HG02938 (cell line): ENCODE results near the gene TUFT1.
"Not testable (repeated sequence)": the region's sequence is repeated elsewhere in the genome, so short reads cannot be mapped to it uniquely, and the experiment has no call there.

Source experiments
- ATAC-seq: cut with Tn5 transposase; IDR thresholded peaks from one replicate; pipeline ENCODE4 v1.9.1; 2021; ENCODE audit warnings: mild to moderate bottlenecking, moderate library complexity; ENCODE audit not compliant: unreplicated experiment

Gene TUFT1

DNA sequence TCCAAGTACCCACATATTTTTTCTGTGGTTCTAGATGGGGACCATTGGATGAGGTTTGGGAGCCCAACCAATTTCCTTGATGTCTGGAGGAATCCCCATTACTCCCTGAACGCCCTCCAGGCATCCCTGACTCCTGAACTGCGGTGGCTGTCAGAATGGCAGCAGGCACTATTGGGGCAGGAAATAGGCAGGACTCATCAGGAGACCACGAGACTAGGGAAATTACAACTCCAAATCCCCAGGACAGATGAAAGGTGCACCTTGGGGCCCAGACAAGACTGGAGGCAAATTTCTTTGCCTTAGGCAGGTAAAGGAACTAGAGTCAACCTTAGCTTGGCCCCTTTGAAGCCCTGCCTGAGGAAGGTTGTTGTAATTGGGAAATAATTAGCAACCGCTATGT, 27.8 kb upstream of the TUFT1 start:
- no peak for ATAC-seq

DNA sequence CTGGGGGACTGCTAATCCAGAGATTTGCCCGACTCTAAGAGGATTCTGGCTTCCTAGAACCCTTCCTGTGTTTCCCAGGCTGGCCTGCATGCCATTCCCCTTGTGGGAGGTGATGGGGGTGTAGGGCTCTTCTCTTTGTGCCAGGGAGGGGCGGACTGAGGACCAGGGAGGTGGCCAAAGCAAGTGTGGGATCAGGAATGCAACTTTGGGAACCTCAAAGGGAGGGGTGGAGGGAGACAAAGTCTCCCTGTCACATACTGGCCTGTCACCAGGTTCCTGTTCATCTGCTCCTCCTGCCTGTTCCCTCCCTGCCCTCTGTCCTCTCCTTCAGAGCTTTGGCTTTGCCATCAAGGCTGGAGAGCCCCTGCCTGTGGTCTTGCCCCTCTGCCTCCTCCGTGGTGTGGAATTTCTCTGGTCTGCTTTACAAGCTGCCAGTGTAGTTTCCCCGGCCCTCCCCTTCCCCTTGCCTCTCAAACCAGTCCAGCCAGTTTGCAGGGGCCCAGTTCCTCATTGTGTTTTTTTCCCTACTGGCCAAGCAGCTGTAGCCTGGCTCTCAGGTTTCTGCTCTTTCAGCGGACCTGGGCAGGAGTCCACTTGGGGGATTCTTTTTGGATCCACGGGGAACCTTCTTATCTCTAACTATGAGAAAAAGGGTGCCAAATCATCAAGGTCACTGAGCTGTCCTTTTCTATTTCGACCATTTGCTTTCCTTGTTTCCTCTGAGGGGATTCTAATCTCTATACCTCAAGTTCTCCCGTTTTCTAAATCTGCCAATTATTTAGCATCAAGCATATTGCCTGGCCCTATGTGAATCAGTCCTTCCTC, 27.1 kb upstream of the TUFT1 start:
- ATAC-seq: no peak

DNA sequence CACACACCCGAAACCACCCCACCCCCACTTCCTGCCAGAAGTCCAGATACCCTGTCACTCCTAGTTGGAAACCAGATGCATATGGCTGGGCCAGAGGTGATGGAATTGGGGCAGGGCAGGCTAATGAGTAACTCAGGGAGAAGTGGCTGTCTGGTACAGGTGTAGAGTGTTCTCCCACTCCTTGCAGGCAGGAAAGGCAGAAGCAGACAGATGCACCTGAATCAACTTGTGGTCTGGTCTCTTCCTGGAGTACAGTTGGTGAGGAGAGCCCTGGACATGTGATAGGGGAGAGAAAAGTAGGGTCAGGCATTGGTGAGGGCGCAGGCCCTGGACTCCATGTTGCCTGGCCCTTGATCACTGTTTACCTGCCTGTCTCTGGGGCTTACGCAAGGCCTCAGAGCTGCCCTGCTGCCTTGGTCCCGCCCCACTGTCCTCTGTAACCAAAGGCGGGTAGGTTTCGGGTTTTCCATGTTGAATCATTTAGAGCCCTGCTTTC, 26.4 kb upstream of the TUFT1 start:
- ATAC-seq: no peak

DNA sequence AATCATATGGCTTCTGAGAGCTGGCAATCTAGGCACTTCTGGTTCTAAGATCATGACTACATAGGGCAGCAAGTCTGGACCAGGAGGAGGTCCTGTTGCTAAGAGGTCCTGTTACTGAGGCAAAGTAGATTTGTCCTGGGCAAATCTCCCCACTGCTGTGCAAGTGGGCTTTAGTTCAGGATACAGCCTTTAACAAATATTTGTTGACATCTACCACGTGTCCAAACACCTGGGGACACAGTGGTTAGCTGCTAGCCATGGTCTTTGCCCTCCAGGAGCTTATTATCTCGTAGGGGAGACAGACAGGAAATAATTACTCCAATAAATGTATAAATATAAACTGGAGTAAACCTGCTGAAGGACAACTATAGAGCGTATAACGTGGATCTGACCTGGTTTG, 25.7 kb upstream of the TUFT1 start:
- ATAC-seq: no peak

DNA sequence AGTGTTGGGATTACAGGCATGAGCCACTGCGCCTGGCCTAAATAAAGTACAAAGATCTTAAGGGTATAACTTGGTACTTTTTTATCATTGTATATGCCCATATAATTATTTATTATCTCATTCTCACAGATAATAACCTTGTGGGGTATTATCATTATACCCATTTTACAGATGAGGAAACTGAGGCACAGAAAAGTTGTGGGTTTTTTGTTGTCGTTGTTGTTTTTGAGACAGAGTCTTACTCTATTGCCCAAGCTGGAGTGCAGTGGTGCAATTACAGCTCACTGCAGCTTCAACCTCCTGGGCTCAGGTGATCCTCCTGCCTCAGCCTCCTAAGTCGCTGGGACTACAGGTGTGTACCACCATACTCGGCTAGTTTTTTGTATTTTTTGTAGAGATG, 24.8 kb upstream of the TUFT1 start:
- no peak for ATAC-seq

DNA sequence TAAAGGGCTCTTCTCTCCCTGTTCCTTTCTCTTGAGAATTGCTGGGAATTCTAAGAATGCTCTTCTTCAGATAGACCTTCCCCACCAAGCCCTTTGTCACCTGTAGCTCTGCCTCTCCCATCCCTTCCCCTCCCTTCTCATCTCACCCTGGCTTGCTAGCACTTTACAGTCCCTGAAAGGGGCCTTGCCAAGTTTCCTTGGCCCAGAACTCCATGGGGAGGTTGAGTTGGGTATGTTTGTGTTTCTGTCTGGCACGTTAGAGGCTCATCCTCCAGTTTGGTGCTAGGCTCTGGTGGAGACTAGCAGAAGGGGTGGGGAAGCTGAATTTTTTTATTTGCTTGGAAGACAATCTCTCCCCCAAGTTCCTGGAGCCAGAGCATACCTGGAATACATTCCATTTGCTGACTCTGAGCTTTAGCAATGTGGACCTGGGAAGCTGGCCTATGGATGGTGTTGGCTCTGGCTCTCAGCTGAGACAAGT, 24.0 kb upstream of the TUFT1 start:
- ATAC-seq: no peak

DNA sequence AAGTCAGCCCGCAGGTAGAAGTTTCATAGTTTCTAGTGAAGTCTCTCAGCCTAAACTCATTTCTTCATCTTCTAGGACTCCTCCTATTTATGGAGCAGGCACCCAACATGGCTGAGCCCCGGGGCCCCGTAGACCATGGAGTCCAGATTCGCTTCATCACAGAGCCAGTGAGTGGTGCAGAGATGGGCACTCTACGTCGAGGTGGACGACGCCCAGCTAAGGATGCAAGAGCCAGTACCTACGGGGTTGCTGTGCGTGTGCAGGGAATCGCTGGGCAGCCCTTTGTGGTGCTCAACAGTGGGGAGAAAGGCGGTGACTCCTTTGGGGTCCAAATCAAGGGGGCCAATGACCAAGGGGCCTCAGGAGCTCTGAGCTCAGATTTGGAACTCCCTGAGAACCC, 21.7 kb upstream of the TUFT1 start:
- no peak for ATAC-seq

DNA sequence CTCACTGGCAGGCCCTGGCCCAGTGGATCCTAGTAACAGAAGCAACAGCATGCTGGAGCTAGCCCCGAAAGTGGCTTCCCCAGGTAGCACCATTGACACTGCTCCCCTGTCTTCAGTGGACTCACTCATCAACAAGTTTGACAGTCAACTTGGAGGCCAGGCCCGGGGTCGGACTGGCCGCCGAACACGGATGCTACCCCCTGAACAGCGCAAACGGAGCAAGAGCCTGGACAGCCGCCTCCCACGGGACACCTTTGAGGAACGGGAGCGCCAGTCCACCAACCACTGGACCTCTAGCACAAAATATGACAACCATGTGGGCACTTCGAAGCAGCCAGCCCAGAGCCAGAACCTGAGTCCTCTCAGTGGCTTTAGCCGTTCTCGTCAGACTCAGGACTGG, 21.2 kb upstream of the TUFT1 start:
- no peak for ATAC-seq

DNA sequence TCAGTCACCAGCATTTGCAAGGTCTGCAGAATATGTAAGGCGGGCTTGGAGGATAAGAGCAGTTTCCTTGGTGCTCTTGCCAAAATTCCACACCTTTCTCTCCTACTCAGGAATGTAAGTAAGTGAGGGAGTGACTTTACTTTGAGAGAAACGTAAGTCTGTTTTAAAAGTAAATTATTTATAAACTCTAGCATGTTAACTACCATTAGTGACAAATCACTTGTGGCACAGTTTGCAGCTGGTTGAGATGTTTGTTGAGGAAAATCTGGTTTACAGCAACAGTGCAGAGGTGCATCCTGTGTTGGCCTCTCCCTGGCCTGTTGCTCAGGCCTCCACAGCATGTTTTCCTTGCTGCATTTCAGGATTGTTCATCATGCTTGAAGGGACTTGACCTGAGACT, 20.4 kb upstream of the TUFT1 start:
- ATAC-seq: no peak

DNA sequence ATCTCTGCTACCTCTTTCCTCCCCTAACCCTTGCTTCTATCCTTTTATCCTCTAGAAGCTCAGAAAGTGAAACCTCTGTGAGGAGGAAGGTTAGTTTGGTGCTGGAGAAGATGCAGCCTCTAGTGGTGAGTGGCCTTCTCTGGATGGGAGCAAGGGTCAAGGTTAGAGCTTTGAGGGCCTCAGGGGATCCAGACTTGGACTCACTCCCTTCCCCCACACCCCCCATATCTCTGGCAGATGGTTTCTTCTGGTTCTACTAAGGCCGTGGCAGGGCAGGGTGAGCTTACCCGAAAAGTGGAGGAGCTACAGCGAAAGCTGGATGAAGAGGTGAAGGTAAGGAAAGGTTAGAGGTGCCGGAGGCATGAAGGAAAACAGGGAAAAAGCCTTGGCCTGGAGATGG, 19.8 kb upstream of the TUFT1 start:
- ATAC-seq: no peak

DNA sequence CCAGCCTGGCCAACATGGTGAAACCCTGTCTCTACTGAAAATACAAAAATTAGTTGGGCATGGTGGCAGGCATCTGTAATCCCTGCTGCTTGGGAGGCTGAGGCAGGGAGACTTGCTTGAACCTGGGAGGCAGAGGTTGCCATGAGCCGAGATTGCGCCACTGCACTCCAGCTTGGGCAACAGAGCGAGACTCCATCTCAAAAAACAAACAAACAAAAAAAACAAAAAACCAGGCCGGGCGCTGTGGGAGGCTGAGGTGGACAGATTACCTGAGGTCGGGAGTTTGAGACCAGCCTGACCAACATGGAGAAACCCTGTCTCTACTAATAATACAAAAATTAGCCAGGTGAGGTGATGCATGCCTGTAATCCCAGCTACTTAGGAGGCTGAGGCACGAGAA, 17.7 kb upstream of the TUFT1 start:
- ATAC-seq: not testable (repeated sequence)

DNA sequence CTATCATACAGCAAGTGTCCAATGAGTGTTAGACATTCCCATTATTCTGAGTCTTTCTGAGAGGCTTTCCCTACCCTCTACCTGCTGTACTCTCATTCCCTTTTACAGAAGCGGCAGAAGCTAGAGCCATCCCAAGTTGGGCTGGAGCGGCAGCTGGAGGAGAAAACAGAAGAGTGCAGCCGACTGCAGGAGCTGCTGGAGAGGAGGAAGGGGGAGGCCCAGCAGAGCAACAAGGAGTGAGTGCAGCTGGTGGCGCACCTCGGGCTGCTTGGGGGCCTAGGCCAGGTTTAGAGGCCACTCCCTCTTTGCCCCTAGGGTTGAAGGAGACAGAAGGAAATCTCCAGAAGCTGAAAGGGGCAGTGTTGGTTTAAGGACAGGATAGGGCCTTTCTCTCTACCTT, 16.8 kb upstream of the TUFT1 start:
- ATAC-seq: no peak

DNA sequence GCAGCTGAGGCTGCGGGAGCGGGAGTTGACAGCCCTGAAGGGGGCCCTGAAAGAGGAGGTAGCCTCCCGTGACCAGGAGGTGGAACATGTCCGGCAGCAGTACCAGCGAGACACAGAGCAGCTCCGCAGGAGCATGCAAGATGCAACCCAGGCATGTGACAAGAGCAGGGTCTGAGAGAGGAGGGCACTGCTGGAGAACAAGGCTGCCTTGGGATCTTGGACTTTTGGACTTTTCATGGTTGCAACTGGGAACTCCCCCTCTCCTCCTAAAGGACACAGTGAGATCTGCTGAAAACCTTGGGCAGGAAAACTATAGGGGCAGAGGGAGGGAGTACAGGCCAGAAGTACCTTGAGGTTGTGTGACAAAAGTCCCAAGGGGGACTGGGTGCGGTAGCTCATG, 15.4 kb upstream of the TUFT1 start:
- no peak for ATAC-seq

DNA sequence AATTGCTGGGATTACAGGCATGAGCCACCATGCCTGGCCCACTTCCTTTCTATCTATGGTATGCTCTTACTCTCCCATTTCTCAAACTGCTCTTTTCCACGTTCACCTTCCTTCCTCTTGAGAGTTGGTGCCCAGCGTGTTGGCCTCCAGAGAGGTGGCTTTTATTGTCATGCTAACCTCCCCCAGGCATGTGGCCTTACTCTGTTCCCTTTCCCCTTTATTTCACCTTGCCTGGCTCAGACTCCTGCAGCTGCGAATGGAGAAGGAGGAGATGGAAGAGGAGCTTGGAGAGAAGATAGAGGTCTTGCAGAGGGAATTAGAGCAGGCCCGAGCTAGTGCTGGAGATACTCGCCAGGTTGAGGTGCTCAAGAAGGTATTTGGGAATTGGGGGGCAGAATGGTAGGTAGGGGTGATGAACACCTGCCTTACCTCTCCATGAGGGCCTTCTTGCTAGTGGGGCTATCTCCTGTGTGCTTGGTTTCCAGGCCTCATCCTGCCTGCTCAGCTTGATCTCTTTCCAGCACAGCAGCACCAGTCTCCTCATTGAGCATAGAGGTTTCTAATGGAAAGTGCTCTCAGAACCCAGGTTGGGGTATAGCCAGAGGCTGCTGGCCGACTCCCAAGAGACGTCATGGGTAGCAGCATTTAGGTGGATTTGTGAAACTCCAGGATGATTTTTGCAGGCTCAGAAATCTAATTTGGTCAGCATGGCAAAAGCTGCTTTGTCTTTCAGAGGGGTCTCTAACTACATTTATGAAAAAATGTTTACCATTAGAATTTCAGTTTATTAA, 13.2 kb upstream of the TUFT1 start:
- no peak for ATAC-seq

DNA sequence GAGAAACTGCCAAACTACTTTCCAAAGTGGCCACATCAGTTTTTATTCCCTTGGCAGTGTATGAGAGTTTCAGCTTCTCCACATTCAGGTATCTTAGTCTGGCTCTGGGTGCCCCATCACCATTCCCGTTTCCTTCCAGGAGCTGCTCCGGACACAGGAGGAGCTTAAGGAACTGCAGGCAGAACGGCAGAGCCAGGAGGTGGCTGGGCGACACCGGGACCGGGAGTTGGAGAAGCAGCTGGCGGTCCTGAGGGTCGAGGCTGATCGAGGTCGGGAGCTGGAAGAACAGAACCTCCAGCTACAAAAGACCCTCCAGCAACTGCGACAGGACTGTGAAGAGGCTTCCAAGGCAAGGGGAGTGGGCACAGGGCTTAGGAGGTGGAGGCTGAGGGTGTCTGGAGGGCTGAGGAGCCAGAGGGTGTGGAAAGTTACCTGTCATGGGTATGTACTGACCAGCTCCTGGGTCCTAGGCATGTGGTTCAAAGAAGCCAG, 10.9 kb upstream of the TUFT1 start:
- no peak for ATAC-seq

DNA sequence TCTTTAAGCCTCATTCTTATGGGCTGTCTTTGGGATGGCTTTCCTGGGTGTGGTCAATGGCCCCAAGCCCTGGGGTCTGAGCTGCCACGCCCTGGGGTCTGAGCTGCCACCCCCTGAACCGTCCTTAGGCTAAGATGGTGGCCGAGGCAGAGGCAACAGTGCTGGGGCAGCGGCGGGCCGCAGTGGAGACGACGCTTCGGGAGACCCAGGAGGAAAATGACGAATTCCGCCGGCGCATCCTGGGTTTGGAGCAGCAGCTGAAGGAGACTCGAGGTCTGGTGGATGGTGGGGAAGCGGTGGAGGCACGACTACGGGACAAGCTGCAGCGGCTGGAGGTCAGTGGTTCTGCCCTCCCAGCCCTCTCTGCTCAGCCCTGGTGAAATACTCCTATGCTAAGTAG, 10.3 kb upstream of the TUFT1 start:
- no peak for ATAC-seq

DNA sequence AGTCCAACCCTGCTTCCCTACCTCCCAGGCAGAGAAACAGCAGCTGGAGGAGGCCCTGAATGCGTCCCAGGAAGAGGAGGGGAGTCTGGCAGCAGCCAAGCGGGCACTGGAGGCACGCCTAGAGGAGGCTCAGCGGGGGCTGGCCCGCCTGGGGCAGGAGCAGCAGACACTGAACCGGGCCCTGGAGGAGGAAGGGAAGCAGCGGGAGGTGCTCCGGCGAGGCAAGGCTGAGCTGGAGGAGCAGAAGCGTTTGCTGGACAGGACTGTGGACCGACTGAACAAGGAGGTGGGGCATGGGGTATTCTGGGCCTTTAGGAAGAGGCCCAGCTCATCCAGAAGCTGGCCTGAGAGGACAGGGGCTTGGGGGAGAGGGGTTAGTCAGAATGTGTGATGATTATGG, 9.6 kb upstream of the TUFT1 start:
- ATAC-seq: no peak

DNA sequence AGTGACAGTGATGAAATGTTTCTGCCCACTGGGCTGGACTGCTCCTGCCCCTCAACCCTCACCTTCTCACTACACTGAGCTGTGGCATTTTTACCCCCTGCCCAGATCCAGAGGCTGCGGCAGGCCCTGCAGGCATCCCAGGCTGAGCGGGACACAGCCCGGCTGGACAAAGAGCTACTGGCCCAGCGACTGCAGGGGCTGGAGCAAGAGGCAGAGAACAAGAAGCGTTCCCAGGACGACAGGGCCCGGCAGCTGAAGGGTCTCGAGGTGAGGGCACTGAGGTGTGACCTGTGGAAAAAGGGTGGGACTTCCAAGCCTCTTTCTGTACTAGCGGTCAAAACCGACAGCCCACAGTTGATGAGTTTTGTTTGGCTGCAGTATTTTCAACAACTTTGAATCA, 6.2 kb upstream of the TUFT1 start:
- no peak for ATAC-seq

DNA sequence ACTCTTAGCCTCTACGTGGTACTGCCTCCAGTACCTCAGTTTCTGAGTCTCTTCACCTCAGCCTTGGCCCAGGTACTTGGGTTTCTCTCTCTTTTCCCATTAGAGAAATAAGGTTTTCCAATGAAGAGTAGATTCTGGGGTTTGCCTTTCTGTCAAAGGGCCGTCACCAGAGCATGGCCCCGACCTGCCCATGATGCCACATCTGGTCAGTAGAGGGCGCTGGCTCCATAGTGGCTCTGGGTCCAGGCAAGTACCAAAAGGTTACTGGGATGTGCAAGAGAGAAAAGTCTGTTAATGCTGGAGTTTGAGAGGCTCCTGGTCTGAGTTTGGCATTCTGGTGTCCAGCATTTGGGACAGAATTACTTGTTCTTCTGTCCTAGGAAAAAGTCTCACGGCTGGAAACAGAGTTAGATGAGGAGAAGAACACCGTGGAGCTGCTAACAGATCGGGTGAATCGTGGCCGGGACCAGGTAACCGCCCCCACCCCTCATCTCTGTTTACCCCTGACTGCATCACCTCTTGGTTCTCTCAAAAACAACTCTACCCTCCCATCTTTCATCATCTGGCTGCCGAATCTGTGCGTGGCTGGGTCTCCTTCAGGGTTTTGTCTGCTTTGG, 5.3 kb upstream of the TUFT1 start:
- no peak for ATAC-seq

DNA sequence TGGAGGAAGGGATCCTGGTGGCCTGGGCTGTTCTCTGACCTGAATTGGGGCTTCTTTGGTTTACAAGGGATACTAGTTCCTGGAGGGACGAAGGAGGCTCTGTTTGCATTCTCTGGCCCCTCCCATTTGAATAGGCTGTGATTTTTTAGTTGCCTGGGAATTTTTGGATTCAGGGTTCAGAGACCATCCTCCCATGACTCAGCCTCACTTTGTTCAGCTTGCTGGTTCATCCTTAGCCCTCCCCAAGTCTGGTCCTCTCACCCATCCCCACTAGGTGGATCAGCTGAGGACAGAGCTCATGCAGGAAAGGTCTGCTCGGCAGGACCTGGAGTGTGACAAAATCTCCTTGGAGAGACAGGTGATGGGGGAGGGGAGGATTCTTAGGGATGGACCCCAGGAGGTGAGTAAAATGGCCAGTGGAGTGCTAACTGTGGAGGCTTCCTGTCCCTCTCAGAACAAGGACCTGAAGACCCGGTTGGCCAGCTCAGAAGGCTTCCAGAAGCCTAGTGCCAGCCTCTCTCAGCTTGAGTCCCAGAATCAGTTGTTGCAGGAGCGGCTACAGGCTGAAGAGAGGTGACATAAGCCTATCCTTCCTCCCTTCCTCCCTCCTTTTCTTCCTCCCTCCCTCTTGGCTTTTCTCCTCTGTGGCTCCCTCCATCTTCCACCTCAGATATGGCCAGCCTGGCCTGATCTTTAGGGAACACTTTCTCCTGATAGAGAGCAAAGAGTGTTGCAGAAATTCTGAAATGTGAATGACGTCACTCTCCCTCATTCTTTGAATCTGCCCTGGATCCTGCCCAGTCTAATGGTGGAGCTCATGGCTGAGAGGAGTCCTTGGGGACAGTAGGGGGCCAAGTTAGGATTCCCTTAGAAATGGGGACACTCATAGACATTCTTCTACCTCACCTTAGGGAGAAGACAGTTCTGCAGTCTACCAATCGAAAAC, 4.5 kb upstream of the TUFT1 start:
- no peak for ATAC-seq
